ENCODE data around the gene CDK5RAP2. TPM values are rescaled to one million over a fixed set of nuclear protein-coding genes. Genes with fewer than 3 reads are reported as not detected.

CDK5RAP2 gene
- total RNA-seq, 1 donor: 26.9 TPM

DNA sequence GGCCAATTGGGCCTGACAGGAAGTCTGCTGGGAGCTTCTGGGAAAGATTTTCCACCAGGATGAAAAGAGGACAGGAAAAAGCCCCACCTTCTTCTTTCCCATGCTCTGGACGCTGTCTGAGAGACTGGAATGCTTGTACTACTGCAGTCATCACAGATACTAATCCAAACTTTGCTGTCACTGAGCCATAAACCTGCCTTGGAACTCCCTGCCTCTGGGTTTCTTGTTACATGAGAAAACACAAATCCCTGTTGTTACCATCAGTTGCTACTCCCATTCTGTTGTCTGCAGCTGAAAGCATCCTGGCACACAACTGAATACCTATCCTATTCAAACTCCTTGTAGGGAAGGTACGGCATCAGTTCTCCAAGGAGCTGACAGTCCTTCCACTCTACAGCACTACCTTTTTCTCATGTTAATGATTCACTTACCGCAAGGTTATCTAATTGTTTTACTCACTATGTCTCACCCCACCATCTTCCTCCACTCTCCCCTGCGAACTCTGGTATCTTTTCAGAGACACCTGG is 167.5 kb downstream of the CDK5RAP2 start:
- H3K4me1 ChIP-seq (ENCODE audit: insufficient read depth, low read length): no peaks in the 10 kb centered on the region

DNA sequence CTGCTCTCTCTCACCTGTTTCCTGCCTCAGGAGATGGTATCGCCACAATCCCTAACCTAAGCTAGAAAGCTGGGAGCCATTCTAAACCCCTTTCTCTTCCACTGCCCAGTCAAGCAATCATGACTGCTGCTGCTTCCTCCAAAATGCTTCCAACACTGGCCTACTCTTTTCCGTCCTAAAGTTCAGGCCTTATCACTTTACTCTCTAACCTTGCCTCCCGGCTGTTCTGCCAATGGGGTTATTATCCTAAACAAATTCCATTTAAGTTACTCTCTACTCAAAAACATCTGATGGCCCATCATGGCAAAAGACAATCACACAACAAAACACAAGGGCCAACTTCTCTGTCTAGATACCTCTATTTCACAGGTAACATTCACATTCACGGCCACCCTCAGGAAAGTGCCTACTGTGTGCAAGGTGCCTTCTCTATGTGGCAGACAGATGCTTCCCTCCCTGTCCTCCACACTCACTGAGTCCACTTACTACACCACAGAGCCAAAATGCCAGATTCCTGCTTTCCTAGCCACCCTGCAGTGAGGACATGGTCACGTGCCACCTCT is 168.0 kb downstream of the CDK5RAP2 start:
- Histone ChIP-seq H3K27me3 (ENCODE audit: insufficient read depth, low read length) (no peaks in the 10 kb centered on the region), H3K4me1 (ENCODE audit: insufficient read depth, low read length) (no peaks in the 10 kb centered on the region), H3K9me3 (ENCODE audit: low read depth, low read length) (no peaks in the 10 kb centered on the region), H3K4me3 (ENCODE audit: low read length) (no peak overlapping the region)

More for the DNA sequence above, 167.5 kb downstream of the CDK5RAP2 start:
- Histone ChIP-seq H3K4me3 (ENCODE audit: low read length) (no peak overlapping the region), H3K9me3 (ENCODE audit: low read depth, low read length) (no peaks in the 10 kb centered on the region), H3K27me3 (ENCODE audit: insufficient read depth, low read length) (no peaks in the 10 kb centered on the region)

DNA sequence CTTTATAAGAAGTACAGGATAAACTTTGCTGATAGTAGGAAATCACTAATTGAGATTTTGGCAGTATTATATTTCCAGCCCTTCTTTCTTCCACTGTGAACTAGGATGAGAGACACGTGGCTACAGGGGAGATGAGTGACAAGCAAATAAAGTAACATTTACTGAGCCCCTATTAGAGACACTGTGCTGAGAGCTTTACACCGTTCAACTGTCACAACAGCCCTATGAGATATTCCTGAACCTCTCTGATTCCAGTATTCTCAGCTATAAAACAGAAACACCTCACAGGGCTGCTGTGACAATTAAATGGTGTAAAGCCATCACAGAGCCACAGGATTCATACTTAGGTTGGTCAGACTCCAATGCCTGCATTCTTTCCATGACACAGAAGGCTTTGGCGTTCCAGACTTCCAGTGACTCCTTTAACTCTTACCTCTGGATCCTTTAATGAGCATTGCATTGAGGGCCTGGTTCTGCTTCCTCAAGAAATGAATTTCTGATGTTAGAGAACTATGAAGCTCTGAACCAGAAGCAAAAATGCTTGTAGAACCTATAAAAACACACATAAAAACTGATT is 169.0 kb downstream of the CDK5RAP2 start:
- no peak overlapping the region for H3K4me3 ChIP-seq (ENCODE audit: low read length)
- H3K4me1 ChIP-seq (ENCODE audit: insufficient read depth, low read length): no peaks in the 10 kb centered on the region
- no peaks in the 10 kb centered on the region for H3K9me3 ChIP-seq (ENCODE audit: low read depth, low read length)
- H3K27me3 ChIP-seq (ENCODE audit: insufficient read depth, low read length): no peaks in the 10 kb centered on the region

DNA sequence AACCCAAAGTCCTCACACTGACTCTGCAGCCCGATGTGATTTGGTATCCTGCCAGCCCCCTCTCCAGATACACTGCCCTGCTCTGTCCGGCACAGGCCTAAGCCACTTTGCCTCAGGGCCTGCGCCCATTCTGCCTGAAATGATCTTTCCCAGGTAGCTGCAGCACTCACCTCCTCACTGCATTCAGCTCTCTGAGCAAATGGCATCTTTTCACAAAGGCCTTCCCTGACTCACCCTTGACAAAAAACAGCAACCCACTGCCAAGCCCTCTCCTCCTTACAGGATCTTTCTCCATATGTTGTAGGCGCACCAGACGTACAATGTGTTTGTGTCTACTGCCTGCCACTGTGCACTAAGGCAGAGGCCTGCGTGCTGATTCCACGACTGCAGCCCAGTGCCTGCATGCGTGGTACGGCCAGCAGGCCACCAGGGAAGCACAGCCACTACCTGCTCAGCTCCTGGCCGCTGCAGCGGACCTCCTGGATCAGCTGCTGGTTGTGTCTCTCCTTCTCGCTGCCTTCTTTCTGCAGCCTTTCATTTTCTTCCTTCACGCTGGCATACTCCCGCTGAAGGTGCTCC is 171.2 kb downstream of the CDK5RAP2 start:
- no peaks in the 10 kb centered on the region for H3K27me3 ChIP-seq (ENCODE audit: insufficient read depth, low read length)
- peaks cover 3% of the 10 kb centered on the region for H3K4me1 ChIP-seq (ENCODE audit: insufficient read depth, low read length)
- no peaks in the 10 kb centered on the region for H3K9me3 ChIP-seq (ENCODE audit: low read depth, low read length)
- H3K4me3 ChIP-seq (ENCODE audit: low read length): no peak overlapping the region

DNA sequence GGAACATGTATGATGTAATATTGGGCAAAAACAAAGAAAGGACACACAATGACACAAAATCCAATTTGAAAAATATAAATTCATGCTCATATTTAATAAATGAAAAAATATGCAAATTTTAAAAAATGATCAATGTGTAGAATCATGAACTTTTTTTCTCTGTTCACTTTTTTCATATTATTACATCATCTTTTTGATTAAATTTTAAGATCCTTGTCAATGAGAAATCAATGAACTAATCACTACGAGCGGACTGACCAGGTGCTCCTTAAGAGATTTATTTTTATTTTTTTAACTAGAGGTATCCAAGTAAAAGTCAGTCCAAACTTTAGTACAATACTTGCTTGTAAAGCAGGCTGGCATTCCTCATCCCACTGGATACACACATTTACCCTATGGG is 174.1 kb downstream of the CDK5RAP2 start:
- Histone ChIP-seq H3K4me1 (ENCODE audit: insufficient read depth, low read length) (peaks cover 17% of the 10 kb centered on the region), H3K4me3 (ENCODE audit: low read length) (no peak overlapping the region), H3K27me3 (ENCODE audit: insufficient read depth, low read length) (no peaks in the 10 kb centered on the region), H3K9me3 (ENCODE audit: low read depth, low read length) (no peaks in the 10 kb centered on the region)

DNA sequence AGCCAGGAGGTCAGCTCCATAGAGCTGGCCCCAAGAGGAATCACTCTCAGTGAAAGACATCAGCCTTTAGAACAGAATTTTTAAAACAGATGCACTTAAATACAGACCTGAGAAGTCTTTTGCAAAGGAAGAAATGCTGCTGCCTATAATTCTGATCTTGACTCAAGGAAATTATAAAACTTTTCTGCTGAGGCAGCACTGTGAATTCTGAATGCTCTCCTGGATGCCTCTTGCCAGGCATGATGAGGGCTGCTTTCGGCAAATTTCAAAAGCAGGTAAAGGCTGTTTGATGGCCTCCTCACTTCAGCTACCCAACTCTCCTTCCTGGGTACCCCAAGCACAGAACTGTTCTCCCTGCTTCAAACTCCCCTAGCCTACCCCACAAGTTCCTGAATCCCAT is 174.8 kb downstream of the CDK5RAP2 start:
- H3K9me3 ChIP-seq (ENCODE audit: low read depth, low read length): no peaks in the 10 kb centered on the region
- peaks cover 17% of the 10 kb centered on the region for H3K4me1 ChIP-seq (ENCODE audit: insufficient read depth, low read length)
- H3K27me3 ChIP-seq (ENCODE audit: insufficient read depth, low read length): no peaks in the 10 kb centered on the region
- no peak overlapping the region for H3K4me3 ChIP-seq (ENCODE audit: low read length)

DNA sequence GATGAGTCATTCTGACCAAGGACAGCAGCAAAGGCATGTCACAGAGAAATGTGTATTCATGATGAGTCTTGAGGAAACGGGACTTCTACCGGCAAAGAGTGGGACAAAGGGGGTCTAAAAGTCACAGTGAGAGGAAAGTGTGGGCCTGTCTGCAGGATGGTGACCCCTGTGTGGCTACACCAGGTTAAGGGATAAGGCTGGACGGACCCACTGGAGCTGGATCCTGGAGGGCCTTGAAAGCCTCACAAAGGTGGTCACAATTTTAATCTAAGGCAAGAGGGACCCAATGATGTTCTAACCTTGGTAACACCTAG is 176.5 kb downstream of the CDK5RAP2 start:
- Histone ChIP-seq H3K27me3 (ENCODE audit: insufficient read depth, low read length) (no peaks in the 10 kb centered on the region), H3K9me3 (ENCODE audit: low read depth, low read length) (no peaks in the 10 kb centered on the region), H3K4me3 (ENCODE audit: low read length) (no peak overlapping the region), H3K4me1 (ENCODE audit: insufficient read depth, low read length) (peaks cover 17% of the 10 kb centered on the region)

DNA sequence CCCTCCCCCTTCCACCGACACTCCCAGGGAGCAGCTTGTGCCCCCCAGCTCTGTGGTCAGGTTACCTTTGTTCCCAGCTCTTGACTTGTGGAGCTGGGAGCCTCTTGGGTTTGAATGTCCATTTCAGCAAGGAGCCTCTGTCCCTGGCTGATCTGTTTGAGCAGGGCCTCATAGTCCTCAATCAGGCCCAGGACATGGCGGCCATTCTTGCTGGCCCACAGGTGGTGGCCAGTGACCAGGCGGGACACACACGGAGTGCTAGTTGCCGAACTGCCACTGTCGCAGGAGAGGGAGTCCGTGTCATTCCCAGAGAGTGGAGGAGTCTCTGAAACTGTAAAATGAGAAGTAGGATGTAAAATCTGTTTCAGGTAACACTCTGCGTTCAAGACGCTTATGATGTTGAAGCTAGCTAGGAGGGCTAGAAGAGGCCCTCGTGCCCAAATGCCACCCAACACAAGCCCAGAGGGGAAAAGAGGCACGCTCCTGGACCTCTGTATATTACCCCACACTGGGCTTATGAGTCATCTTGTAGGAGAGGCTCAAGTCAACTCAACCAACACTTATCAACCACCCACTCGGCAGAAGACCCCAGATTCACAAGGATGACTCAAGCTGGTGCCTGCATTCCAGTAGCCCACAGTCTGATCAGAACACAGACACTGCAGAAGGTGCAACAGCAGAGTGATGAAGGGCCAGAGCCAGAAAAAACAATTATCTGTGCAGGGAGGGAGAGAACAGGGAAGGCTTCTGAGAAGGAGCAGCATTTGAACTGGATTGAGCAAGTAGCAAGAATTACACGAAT is 177.0 kb downstream of the CDK5RAP2 start:
- Histone ChIP-seq H3K4me1 (ENCODE audit: insufficient read depth, low read length) (peaks cover 17% of the 10 kb centered on the region), H3K4me3 (ENCODE audit: low read length) (no peak overlapping the region), H3K27me3 (ENCODE audit: insufficient read depth, low read length) (no peaks in the 10 kb centered on the region)

DNA sequence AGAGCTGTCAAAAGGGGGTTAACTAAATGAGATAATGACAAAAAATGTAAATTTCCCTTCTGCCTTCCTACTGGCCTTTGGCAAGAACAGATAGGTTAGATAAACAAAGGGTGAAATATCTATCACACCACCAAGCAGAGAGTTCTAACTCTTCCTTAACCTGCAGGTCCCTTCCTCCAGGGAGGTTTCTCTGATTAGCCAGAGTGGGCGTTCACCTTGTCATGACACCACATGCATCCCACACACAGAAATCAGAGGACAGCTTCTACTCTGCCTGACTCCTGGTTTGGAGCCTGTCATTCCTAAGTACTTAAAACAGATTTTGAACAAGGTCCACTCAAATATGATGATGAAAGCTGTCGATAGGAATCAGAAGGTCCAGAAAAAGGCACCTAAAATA is 180.0 kb downstream of the CDK5RAP2 start:
- peaks cover 24% of the 10 kb centered on the region for H3K4me1 ChIP-seq (ENCODE audit: insufficient read depth, low read length)
- no peak overlapping the region for H3K4me3 ChIP-seq (ENCODE audit: low read length)
- H3K9me3 ChIP-seq (ENCODE audit: low read depth, low read length): no peaks in the 10 kb centered on the region
- no peaks in the 10 kb centered on the region for H3K27me3 ChIP-seq (ENCODE audit: insufficient read depth, low read length)

More for the DNA sequence above, 177.0 kb downstream of the CDK5RAP2 start:
- H3K9me3 ChIP-seq (ENCODE audit: low read depth, low read length): no peaks in the 10 kb centered on the region

DNA sequence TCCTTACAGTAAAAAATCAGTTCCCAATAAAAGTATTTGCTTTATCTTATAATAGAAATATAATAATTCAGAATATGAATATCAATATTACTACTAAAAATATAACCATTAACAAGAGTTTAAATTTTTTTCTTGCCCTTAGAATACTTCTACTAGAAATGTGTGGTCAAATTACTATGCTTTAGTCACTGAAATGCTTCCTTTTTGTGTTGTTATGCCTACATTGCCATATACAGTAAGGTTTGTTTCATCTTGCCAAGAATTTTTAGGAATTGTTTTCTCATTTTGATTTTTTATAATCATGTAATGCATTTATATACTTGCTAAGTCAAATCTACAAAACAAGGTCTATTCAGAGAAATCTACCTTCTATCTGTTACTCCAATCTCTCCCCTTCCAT is 181.7 kb downstream of the CDK5RAP2 start:
- Histone ChIP-seq H3K4me1 (ENCODE audit: insufficient read depth, low read length) (peaks cover 24% of the 10 kb centered on the region), H3K4me3 (ENCODE audit: low read length) (no peak overlapping the region), H3K27me3 (ENCODE audit: insufficient read depth, low read length) (no peaks in the 10 kb centered on the region), H3K9me3 (ENCODE audit: low read depth, low read length) (no peaks in the 10 kb centered on the region)

DNA sequence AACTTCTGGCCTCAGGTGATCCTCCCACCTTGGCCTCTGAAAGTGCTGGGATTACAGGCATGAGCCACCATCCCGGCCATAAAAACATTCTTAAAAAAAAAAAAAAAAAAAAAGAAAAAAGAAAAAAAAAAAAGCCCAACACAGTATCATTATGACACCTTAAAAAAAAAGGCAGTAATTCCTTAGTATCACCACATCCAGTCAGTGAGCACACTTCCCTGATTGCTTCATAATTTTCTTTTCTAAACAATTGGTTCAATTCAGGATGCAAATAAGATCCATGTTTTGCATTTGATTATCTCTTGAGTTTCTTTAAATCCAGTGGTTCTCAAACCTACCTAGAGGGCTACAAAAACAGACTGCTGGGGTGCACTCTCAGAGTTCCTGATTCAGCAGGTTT is 182.5 kb downstream of the CDK5RAP2 start:
- Histone ChIP-seq H3K4me3 (ENCODE audit: low read length) (no peak overlapping the region), H3K27me3 (ENCODE audit: insufficient read depth, low read length) (no peaks in the 10 kb centered on the region), H3K9me3 (ENCODE audit: low read depth, low read length) (no peaks in the 10 kb centered on the region), H3K4me1 (ENCODE audit: insufficient read depth, low read length) (peaks cover 16% of the 10 kb centered on the region)

DNA sequence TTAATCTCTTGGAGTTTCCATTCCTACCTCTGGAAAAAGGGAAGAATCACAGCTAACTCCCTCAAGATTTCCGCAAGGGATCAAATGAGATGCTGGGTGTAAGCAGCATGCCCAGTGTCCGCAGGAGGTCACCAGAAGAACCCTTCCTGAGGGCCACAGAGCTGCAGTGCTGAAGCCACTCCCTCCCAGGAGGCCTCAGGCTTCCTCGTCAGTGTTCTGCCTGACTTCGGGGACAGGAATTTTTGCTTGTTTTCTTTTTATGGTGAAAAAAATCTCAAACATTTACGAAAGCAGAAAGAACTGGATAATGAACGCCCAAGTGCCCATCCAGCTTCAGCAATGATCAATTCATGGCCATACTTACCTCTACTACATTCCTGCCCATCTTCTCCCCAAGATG is 183.0 kb downstream of the CDK5RAP2 start:
- H3K27me3 ChIP-seq (ENCODE audit: insufficient read depth, low read length): no peaks in the 10 kb centered on the region
- no peaks in the 10 kb centered on the region for H3K9me3 ChIP-seq (ENCODE audit: low read depth, low read length)
- no peak overlapping the region for H3K4me3 ChIP-seq (ENCODE audit: low read length)
- peaks cover 15% of the 10 kb centered on the region for H3K4me1 ChIP-seq (ENCODE audit: insufficient read depth, low read length)

DNA sequence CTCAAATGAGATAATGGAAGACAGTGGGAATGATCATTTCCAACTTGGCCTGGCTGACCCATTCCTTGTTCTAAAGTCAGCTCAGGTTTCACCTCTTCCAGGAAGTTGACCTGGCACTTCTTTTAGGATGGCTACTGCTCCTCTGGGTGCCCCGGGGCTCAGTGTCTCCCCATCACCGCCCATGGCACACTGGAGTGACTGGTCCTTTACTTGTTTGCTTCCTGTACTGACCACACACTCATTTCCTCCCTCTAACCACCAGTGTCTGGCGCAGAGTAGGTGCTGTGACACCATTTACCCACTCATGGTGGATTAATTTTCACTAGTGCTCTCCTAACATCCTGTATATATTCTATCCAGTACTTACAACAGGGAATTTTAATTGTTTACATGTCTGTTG is 183.5 kb downstream of the CDK5RAP2 start:
- H3K4me3 ChIP-seq (ENCODE audit: low read length): no peak overlapping the region
- peaks cover 15% of the 10 kb centered on the region for H3K4me1 ChIP-seq (ENCODE audit: insufficient read depth, low read length)
- no peaks in the 10 kb centered on the region for H3K9me3 ChIP-seq (ENCODE audit: low read depth, low read length)
- no peaks in the 10 kb centered on the region for H3K27me3 ChIP-seq (ENCODE audit: insufficient read depth, low read length)

DNA sequence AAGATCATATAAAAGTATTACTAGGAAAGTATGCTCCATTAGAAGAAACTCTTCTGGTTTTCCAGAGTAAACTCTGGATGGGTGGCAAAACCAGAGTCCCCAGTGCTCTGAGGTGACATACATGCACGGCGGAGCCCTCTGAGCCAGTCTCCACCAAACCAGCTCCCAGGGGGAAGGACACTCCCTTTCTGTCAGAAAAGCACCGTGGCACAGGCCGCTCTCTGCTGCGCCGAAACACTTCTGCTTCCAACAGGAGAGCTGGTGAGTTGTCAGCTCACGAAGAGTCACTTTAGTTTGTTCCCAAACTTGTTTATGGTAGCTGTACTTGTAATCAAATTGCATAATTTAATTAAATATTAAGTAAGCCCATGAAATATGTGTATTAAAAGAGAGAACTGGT is 184.6 kb downstream of the CDK5RAP2 start:
- peaks cover 15% of the 10 kb centered on the region for H3K4me1 ChIP-seq (ENCODE audit: insufficient read depth, low read length)
- no peaks in the 10 kb centered on the region for H3K27me3 ChIP-seq (ENCODE audit: insufficient read depth, low read length)
- no peak overlapping the region for H3K4me3 ChIP-seq (ENCODE audit: low read length)
- no peaks in the 10 kb centered on the region for H3K9me3 ChIP-seq (ENCODE audit: low read depth, low read length)

DNA sequence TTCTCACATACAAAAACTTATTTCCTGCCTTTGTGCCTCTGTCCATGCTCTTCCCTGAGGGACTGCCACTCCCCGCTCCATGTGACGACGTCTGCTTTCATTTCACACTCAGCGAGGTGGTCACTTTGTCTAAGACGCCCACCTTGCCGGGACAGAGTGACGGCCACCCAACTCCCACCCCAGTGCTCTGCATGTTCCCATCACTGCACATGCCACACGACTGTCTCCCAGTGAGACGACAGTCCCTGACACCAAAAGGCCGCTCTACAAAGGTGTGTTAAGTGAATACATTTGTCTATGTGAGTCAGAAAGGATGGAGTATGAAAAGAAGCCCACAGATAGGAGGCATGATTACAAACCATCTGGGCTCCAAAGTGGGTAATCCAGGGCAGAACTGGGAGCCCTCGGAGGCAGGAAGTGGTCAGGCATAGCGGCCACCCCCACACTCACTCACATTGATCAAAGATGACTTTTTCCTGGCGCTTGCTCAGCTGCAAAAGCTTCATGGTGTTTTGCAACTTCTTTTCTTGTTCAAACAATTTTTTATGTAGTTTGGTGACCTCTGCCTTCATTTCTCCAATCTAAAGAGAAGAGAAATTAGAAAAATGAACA is 185.8 kb downstream of the CDK5RAP2 start:
- Histone ChIP-seq H3K9me3 (ENCODE audit: low read depth, low read length) (no peaks in the 10 kb centered on the region), H3K27me3 (ENCODE audit: insufficient read depth, low read length) (no peaks in the 10 kb centered on the region), H3K4me3 (ENCODE audit: low read length) (no peak overlapping the region), H3K4me1 (ENCODE audit: insufficient read depth, low read length) (peaks cover 15% of the 10 kb centered on the region)
